H1 (cell line): ENCODE measurements around the gene SPN. TPM values are rescaled to one million over a fixed set of nuclear protein-coding genes. Genes with fewer than 3 reads are reported as not detected.

Experiments
- CTCF ChIA-PET: fragments of 300-600 bp; sonication (Branson Sonifier 250); formaldehyde crosslinking; loops from one replicate; lab custom pipeline; 2021; ENCODE audit not compliant: partially characterized antibody; lab: Charles Lee
- POLR2A ChIA-PET: fragments of 300-600 bp; sonication (Branson Sonifier 250); formaldehyde crosslinking; loops from one replicate; lab custom pipeline; 2021; ENCODE audit warnings: inconsistent platforms; ENCODE audit not compliant: partially characterized antibody; lab: Charles Lee
- DNase-seq, 2 experiments: peaks; one replicate each; pipeline versions ENCODE4 v3.0.0 to v3.0.0-alpha.2; 2010 to 2022; ENCODE audit warnings: low spot score in 2 of 2, low read depth in 1 of 2, mixed read lengths in 1 of 2
- FAIRE-seq: peaks from 2 replicates; lab custom pipeline; 2011; peaks lifted over from hg19 to GRCh38; lab: Jason Lieb, UNC
- H2AFZ ChIP-seq: 2 replicates; pipeline ENCODE4 v1.8.1; 2012; ENCODE audit warnings: low read length, inconsistent platforms
- H2AK5ac ChIP-seq: 2 replicates; pipeline ENCODE4 v1.6.1; 2013; ENCODE audit warnings: low read depth, low read length
- H2BK120ac ChIP-seq: replicated peaks from 2 replicates; pipeline ENCODE3; 2013; ENCODE audit warnings: low read depth, low read length, inconsistent platforms
- H2BK12ac ChIP-seq: 2 replicates; pipeline ENCODE4 v1.6.1; 2013; ENCODE audit warnings: low read depth, low read length
- H2BK15ac ChIP-seq: 2 replicates; pipeline ENCODE4 v1.6.1; 2013; ENCODE audit warnings: low read length
- H2BK20ac ChIP-seq: 2 replicates; pipeline ENCODE4 v1.6.1; 2013; ENCODE audit warnings: low read length
- H2BK5ac ChIP-seq: 2 replicates; pipeline ENCODE4 v1.6.1; 2013; ENCODE audit warnings: low read depth, low read length
- H3K14ac ChIP-seq: 2 replicates; pipeline ENCODE4 v1.6.1; 2013; ENCODE audit warnings: inconsistent platforms; ENCODE audit not compliant: insufficient read length
- H3K18ac ChIP-seq: 2 replicates; pipeline ENCODE4 v1.6.1; 2013; ENCODE audit warnings: low read length; ENCODE audit errors: extremely low read depth
- H3K23ac ChIP-seq: 2 replicates; pipeline ENCODE4 v1.6.1; 2013; ENCODE audit warnings: inconsistent platforms; ENCODE audit not compliant: insufficient read length
- H3K23me2 ChIP-seq: 2 replicates; pipeline ENCODE4 v1.6.1; 2013; ENCODE audit warnings: low read depth, low read length
- H3K27ac ChIP-seq: 2 replicates; pipeline ENCODE4 v1.6.1; 2011; ENCODE audit warnings: low read depth, low read length, inconsistent platforms
- H3K27me3 ChIP-seq, 4 experiments: replicated peaks in 1 of 4; 1 replicate in 1 of 4; 2 replicates in 3 of 4; pipeline versions ENCODE4 v1.6.1 to v1.8.1; 2011 to 2013; ENCODE audit warnings: low read length in 3 of 4, mild to moderate bottlenecking in 3 of 4, inconsistent platforms in 2 of 4, mixed read lengths in 2 of 4, moderate library complexity in 1 of 4; ENCODE audit not compliant: control insufficient read depth in 3 of 4, insufficient read depth in 3 of 4; ENCODE audit errors: extremely low read depth in 1 of 4
- H3K36me3 ChIP-seq, 4 experiments: 2 replicates each; pipeline versions ENCODE4 v1.6.1 to v1.8.1; 2011 to 2013; ENCODE audit warnings: mild to moderate bottlenecking in 4 of 4, low read length in 3 of 4, moderate library complexity in 2 of 4, control low read depth in 1 of 4, inconsistent platforms in 1 of 4; ENCODE audit not compliant: insufficient read depth in 4 of 4, control insufficient read depth in 2 of 4
- H3K4ac ChIP-seq: replicated peaks from 2 replicates; pipeline ENCODE3; 2013; ENCODE audit warnings: low read length, low read depth, mixed read lengths, inconsistent platforms; ENCODE audit not compliant: insufficient read length
- H3K4me1 ChIP-seq, 4 experiments: replicated peaks in 1 of 4; 1 replicate in 1 of 4; 2 replicates in 3 of 4; pipeline versions ENCODE4 v1.6.1 to v1.8.1; 2011 to 2013; ENCODE audit warnings: low read length in 3 of 4, inconsistent platforms in 2 of 4, mixed read lengths in 1 of 4; ENCODE audit not compliant: insufficient read depth in 4 of 4, control insufficient read depth in 3 of 4
- H3K4me2 ChIP-seq, 2 experiments: 2 replicates each; pipeline versions ENCODE4 v1.6.1 to v1.8.1; 2011 to 2013; ENCODE audit warnings: low read depth in 2 of 2, low read length in 2 of 2, control low read depth in 1 of 2, inconsistent platforms in 1 of 2, mild to moderate bottlenecking in 1 of 2; ENCODE audit not compliant: insufficient read depth in 1 of 2
- H3K4me3 ChIP-seq, 4 experiments: fragments of 200-600, 300-600 bp in 1 of 4; sonication (generic), shearing (Covaris generic), sonication (Bioruptor Twin) in 1 of 4; 2 replicates each; pipeline versions ENCODE4 v1.5.1 to v1.8.1; 2011 to 2016; ENCODE audit warnings: low read length in 4 of 4, low read depth in 3 of 4, control low read depth in 2 of 4, inconsistent platforms in 2 of 4, mild to moderate bottlenecking in 2 of 4, mixed read lengths in 1 of 4, moderate library complexity in 1 of 4; ENCODE audit not compliant: insufficient read depth in 2 of 4; ENCODE audit errors: extremely low read depth in 1 of 4
- H3K56ac ChIP-seq: replicated peaks from 2 replicates; pipeline ENCODE3; 2013; ENCODE audit warnings: low read depth, mild to moderate bottlenecking, mixed read lengths, low read length, inconsistent platforms; ENCODE audit not compliant: insufficient read length
- H3K79me1 ChIP-seq: 2 replicates; pipeline ENCODE4 v1.6.1; 2013; ENCODE audit warnings: low read depth, low read length, control low read depth
- H3K79me2 ChIP-seq, 2 experiments: 2 replicates each; pipeline versions ENCODE4 v1.6.1 to v1.8.1; 2012 to 2013; ENCODE audit warnings: low read length in 2 of 2, mild to moderate bottlenecking in 2 of 2, inconsistent platforms in 1 of 2; ENCODE audit not compliant: insufficient read depth in 2 of 2, control insufficient read depth in 1 of 2
- H3K9ac ChIP-seq, 4 experiments: replicated peaks in 1 of 4; 1 replicate in 1 of 4; 2 replicates in 3 of 4; pipeline versions ENCODE4 v1.6.1 to v1.8.1; 2011 to 2013; ENCODE audit warnings: low read depth in 3 of 4, low read length in 3 of 4, control low read depth in 2 of 4, mild to moderate bottlenecking in 2 of 4, moderate library complexity in 2 of 4, inconsistent platforms in 1 of 4; ENCODE audit errors: extremely low read depth in 1 of 4
- H3K9me3 ChIP-seq, 2 experiments: 2 replicates each; pipeline versions ENCODE4 v1.6.1 to v1.8.1; 2012 to 2013; ENCODE audit warnings: mild to moderate bottlenecking in 2 of 2, moderate library complexity in 2 of 2, control low read depth in 1 of 2, inconsistent platforms in 1 of 2, low read depth in 1 of 2, low read length in 1 of 2, mixed read lengths in 1 of 2; ENCODE audit not compliant: insufficient read depth in 2 of 2
- H4K20me1 ChIP-seq, 2 experiments: replicated peaks in 1 of 2; 2 replicates each; pipeline versions ENCODE3 to v1.8.1; 2011 to 2013; ENCODE audit warnings: inconsistent platforms in 2 of 2, low read length in 2 of 2, mild to moderate bottlenecking in 1 of 2; ENCODE audit not compliant: insufficient read depth in 2 of 2, control insufficient read depth in 1 of 2
- H4K5ac ChIP-seq: 2 replicates; pipeline ENCODE4 v1.6.1; 2013; ENCODE audit warnings: low read length, low read depth, mixed read lengths, inconsistent platforms; ENCODE audit not compliant: insufficient read length
- H4K8ac ChIP-seq: 2 replicates; pipeline ENCODE4 v1.8.0; 2013; ENCODE audit warnings: mild to moderate bottlenecking, moderate library complexity, low read length, inconsistent platforms; ENCODE audit not compliant: insufficient read depth; ENCODE audit errors: extremely low read depth
- H4K91ac ChIP-seq: replicated peaks from 2 replicates; pipeline ENCODE3; 2013; ENCODE audit warnings: low read length, mixed read lengths, inconsistent platforms; ENCODE audit not compliant: insufficient read length
- KDM5A ChIP-seq: fragments of 200-600 bp; IDR thresholded peaks from 2 replicates; pipeline ENCODE4 v1.7.1; 2012; ENCODE audit warnings: mild to moderate bottlenecking, low read length, inconsistent platforms, mixed read lengths
- MAFK ChIP-seq: IDR thresholded peaks from 2 replicates; pipeline ENCODE4 v1.6.1; 2012; ENCODE audit warnings: low read depth, mild to moderate bottlenecking, improper control_type of control experiment, low read length
- WGBS, 2 experiments: shearing (Covaris generic) in 1 of 2; methylation state at CpG; one replicate each; pipeline versions ENCODE4 v1.1.6 to v1.1.7; 2013 to 2015; ENCODE audit warnings: low lambda C conversion rate in 2 of 2, mixed read lengths in 2 of 2, inconsistent platforms in 1 of 2, low coverage in 1 of 2, missing lambda C conversion rate in 1 of 2; ENCODE audit not compliant: insufficient replicate concordance in 2 of 2, insufficient coverage in 1 of 2, insufficient read length in 1 of 2; ENCODE audit errors: extremely low coverage in 1 of 2, missing lambda C conversion rate in 1 of 2; 5-methylcytosine and 5-hydroxymethylcytosine counted together
- polyA plus RNA-seq, 7 experiments: library from polyadenylated mRNA; depleted of rRNA in 3 of 7; stranded (reverse) in 5 of 7; unstranded in 2 of 7; fragments of >200 nt in 5 of 7; fragments of 200-250 nt in 2 of 7; gene quantifications; 1 replicate in 5 of 7; 2 replicates in 1 of 7; 4 replicates in 1 of 7; pipeline versions ENCODE4 v1.2.1 to v1.2.3, GENCODE V29; 2011 to 2013; ENCODE audit warnings: missing spikeins in 2 of 7, mixed read lengths in 2 of 7
- total RNA-seq: library from RNA; stranded (reverse); fragmentation: NEBNext Ultra II Directional; extraction: Animal tissue kit (Norgen Biotek cat#: 25700); gene quantifications from 2 replicates; pipeline ENCODE4 v1.2.1, GENCODE V29; 2021

SPN gene
- total and polyA plus RNA-seq, 2 of the 8 experiments (the other 6 are each of a cell fraction or from before 2014, with no cell fraction given): 1.5 to 1.8 TPM

- H3K27me3 ChIP-seq: no peaks in the 10 kb centered on the region
- H3K79me2 ChIP-seq: peaks cover 0 to 69% of the 10 kb centered on the region in 2 experiments; a peak in 3 of 4 replicates
- H2BK120ac ChIP-seq: no peak overlapping the region
- peaks cover 6% of the 10 kb centered on the region; the same call in 1 of the 2 replicates for H3K23me2 ChIP-seq
- no peak overlapping the region for H2BK5ac ChIP-seq
- TF ChIP-seq MAFK (no peak), KDM5A (no peak)
- DNase-seq: no peak
- H2AFZ ChIP-seq: no peak overlapping the region
- no peak overlapping the region for H2AK5ac ChIP-seq
- H3K27ac ChIP-seq: no peak overlapping the region
- H2BK15ac ChIP-seq: no peak overlapping the region
- FAIRE-seq: no peak
- no peak overlapping the region for H3K4me3 ChIP-seq
- peaks cover 11% of the 10 kb centered on the region for H3K79me1 ChIP-seq
- H3K4me2 ChIP-seq: no peak overlapping the region
- H3K9ac ChIP-seq: no peak overlapping the region
- peaks cover 0 to 4% of the 10 kb centered on the region in 2 experiments for H4K20me1 ChIP-seq
- 94% methylated on average over 9 of the region's 9 CpGs; no CpG with 5 or more reads in 1 of the 2 experiments for WGBS, 2 experiments
- no peak overlapping the region for H2BK20ac ChIP-seq
- H3K36me3 ChIP-seq: peaks cover 0 to 25% (median 3%) of the 10 kb centered on the region in 4 experiments; a peak in 2 of 8 replicates
- H3K4ac ChIP-seq: no peak overlapping the region
- H3K4me1 ChIP-seq: peaks cover 6 to 12% (median 7%) of the 10 kb centered on the region in 4 experiments
- no peaks in the 10 kb centered on the region for H3K9me3 ChIP-seq
- H2BK12ac ChIP-seq: no peak overlapping the region
- H3K56ac ChIP-seq: no peak overlapping the region
- H3K18ac ChIP-seq: no peak overlapping the region
- H3K14ac ChIP-seq: no peak overlapping the region
- ChIA-PET POLR2A (interaction anchor here (1.3 to 9.8 kb wide), 4 partner anchors 6 to 40 kb away, joined by 3 to 130 read pairs (median 62); partner anchors contain the start of gene QPRT), CTCF (interaction anchor here (1.0 kb wide), 1 partner anchor 42 kb away, joined by 3 read pairs; no protein-coding TSS in a partner anchor)
- H4K8ac ChIP-seq: no peak overlapping the region
- H4K91ac ChIP-seq: no peak overlapping the region
- no peak overlapping the region for H4K5ac ChIP-seq
- no peak overlapping the region for H3K23ac ChIP-seq
These were observed 20.6 kb downstream of the SPN start for GRCh38 chr16:29683543-29684090.
